WTC11 (cell line): ENCODE measurements around the gene CRELD1.

ENCODE experiments used
- CTCF ChIP-seq: fragments of 200-600 bp; IDR thresholded peaks from 2 replicates; pipeline ENCODE4 v1.8.0; 2022; ENCODE audit warnings: antibody characterized with exemption
- E2F1 ChIP-seq: sonication (generic); formaldehyde crosslinking; IDR thresholded peaks from 2 replicates; pipeline ENCODE4 v1.8.0; 2022; ENCODE audit warnings: mild to moderate bottlenecking, missing genetic modification reagents
- ELF4 ChIP-seq: sonication (generic); formaldehyde crosslinking; IDR thresholded peaks from 2 replicates; pipeline ENCODE4 v1.8.1; 2022; ENCODE audit warnings: low read depth, mild to moderate bottlenecking, moderate library complexity, missing genetic modification reagents
- NFATC4 ChIP-seq: fragments of 250-450 bp; sonication (Bioruptor Pico); IDR thresholded peaks from 2 replicates; pipeline ENCODE4 v1.9.0; 2021; ENCODE audit warnings: mild to moderate bottlenecking
- NR3C1 ChIP-seq: sonication (generic); formaldehyde crosslinking; conservative IDR thresholded peaks from 2 replicates; pipeline ENCODE4 v1.8.1; 2023; ENCODE audit warnings: low read depth, mild to moderate bottlenecking, missing genetic modification reagents
- SMAD3 ChIP-seq: sonication (generic); formaldehyde crosslinking; IDR thresholded peaks from 2 replicates; pipeline ENCODE4 v1.8.0; 2022; ENCODE audit warnings: missing genetic modification reagents, mild to moderate bottlenecking, borderline replicate concordance
- SMAD4 ChIP-seq: sonication (generic); formaldehyde crosslinking; IDR thresholded peaks from 2 replicates; pipeline ENCODE4 v1.8.0; 2022; ENCODE audit warnings: mild to moderate bottlenecking, missing genetic modification reagents
- ZBTB43 ChIP-seq: sonication (generic); formaldehyde crosslinking; IDR thresholded peaks from 2 replicates; pipeline ENCODE4 v1.8.1; 2023; ENCODE audit warnings: mild to moderate bottlenecking, missing genetic modification reagents
- ZNF138 ChIP-seq: sonication (generic); formaldehyde crosslinking; conservative IDR thresholded peaks from 2 replicates; pipeline ENCODE4 v1.8.1; 2022; ENCODE audit warnings: mild to moderate bottlenecking, moderate library complexity, missing genetic modification reagents
- TF ChIP-seq, protein P1 (sequence below): sonication (generic); formaldehyde crosslinking; conservative IDR thresholded peaks from 2 replicates; pipeline ENCODE4 v1.8.1; 2023; ENCODE audit warnings: mild to moderate bottlenecking, low read depth, missing genetic modification reagents, moderate library complexity
- TF ChIP-seq, protein P2 (sequence below): sonication (generic); formaldehyde crosslinking; IDR thresholded peaks from 2 replicates; pipeline ENCODE4 v1.8.0; 2022; ENCODE audit warnings: mild to moderate bottlenecking, missing genetic modification reagents
- TF ChIP-seq, protein P3 (sequence below): sonication (generic); formaldehyde crosslinking; IDR thresholded peaks from 2 replicates; pipeline ENCODE4 v1.8.0; 2022; ENCODE audit warnings: missing genetic modification reagents

- no peak for TF ChIP-seq SMAD3
- TF ChIP-seq CTCF, result no peak
- no peak for TF ChIP-seq SMAD4 (CRISPR knock-in tag)
- TF ChIP-seq, protein P1, sequence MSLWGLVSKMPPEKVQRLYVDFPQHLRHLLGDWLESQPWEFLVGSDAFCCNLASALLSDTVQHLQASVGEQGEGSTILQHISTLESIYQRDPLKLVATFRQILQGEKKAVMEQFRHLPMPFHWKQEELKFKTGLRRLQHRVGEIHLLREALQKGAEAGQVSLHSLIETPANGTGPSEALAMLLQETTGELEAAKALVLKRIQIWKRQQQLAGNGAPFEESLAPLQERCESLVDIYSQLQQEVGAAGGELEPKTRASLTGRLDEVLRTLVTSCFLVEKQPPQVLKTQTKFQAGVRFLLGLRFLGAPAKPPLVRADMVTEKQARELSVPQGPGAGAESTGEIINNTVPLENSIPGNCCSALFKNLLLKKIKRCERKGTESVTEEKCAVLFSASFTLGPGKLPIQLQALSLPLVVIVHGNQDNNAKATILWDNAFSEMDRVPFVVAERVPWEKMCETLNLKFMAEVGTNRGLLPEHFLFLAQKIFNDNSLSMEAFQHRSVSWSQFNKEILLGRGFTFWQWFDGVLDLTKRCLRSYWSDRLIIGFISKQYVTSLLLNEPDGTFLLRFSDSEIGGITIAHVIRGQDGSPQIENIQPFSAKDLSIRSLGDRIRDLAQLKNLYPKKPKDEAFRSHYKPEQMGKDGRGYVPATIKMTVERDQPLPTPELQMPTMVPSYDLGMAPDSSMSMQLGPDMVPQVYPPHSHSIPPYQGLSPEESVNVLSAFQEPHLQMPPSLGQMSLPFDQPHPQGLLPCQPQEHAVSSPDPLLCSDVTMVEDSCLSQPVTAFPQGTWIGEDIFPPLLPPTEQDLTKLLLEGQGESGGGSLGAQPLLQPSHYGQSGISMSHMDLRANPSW (CRISPR knock-in tag), result no peak
- TF ChIP-seq E2F1 (CRISPR knock-in tag), result no peak
- no peak for TF ChIP-seq ZBTB43 (CRISPR knock-in tag)
- TF ChIP-seq ELF4 (CRISPR knock-in tag), result no peak
- TF ChIP-seq, protein P2, sequence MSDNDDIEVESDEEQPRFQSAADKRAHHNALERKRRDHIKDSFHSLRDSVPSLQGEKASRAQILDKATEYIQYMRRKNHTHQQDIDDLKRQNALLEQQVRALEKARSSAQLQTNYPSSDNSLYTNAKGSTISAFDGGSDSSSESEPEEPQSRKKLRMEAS (CRISPR knock-in tag), result no peak
- no peak for TF ChIP-seq NFATC4 (CRISPR knock-in tag)
- no peak for TF ChIP-seq NR3C1 (CRISPR knock-in tag)
- TF ChIP-seq, protein P3, sequence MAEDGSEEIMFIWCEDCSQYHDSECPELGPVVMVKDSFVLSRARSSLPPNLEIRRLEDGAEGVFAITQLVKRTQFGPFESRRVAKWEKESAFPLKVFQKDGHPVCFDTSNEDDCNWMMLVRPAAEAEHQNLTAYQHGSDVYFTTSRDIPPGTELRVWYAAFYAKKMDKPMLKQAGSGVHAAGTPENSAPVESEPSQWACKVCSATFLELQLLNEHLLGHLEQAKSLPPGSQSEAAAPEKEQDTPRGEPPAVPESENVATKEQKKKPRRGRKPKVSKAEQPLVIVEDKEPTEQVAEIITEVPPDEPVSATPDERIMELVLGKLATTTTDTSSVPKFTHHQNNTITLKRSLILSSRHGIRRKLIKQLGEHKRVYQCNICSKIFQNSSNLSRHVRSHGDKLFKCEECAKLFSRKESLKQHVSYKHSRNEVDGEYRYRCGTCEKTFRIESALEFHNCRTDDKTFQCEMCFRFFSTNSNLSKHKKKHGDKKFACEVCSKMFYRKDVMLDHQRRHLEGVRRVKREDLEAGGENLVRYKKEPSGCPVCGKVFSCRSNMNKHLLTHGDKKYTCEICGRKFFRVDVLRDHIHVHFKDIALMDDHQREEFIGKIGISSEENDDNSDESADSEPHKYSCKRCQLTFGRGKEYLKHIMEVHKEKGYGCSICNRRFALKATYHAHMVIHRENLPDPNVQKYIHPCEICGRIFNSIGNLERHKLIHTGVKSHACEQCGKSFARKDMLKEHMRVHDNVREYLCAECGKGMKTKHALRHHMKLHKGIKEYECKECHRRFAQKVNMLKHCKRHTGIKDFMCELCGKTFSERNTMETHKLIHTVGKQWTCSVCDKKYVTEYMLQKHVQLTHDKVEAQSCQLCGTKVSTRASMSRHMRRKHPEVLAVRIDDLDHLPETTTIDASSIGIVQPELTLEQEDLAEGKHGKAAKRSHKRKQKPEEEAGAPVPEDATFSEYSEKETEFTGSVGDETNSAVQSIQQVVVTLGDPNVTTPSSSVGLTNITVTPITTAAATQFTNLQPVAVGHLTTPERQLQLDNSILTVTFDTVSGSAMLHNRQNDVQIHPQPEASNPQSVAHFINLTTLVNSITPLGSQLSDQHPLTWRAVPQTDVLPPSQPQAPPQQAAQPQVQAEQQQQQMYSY (CRISPR knock-in tag), result no peak
- TF ChIP-seq ZNF138 (CRISPR knock-in tag), result no peak
These were observed 24.2 kb upstream of the CRELD1 start for GRCh38 chr3:9909221-9910013.
